A673 (cell line): Measurements from ENCODE around the gene NR5A2.

Experiments
- EZH2 ChIP-seq: fragments of 200-600 bp; sonication (generic); IDR thresholded peaks from 2 replicates; pipeline ENCODE4 v1.6.1; 2017; ENCODE audit warnings: borderline replicate concordance, low read depth, mild to moderate bottlenecking, mixed read lengths, antibody characterized with exemption, low read length; ENCODE audit not compliant: poor library complexity, severe bottlenecking
- TF ChIP-seq, protein P1 (sequence below): fragments of 300-800, 200-600 bp; sonication (generic); conservative IDR thresholded peaks from 2 replicates; pipeline ENCODE4 v1.5.1; 2017; ENCODE audit warnings: low read depth, mild to moderate bottlenecking, antibody characterized with exemption, low read length, moderate library complexity, mixed read lengths

DNA sequence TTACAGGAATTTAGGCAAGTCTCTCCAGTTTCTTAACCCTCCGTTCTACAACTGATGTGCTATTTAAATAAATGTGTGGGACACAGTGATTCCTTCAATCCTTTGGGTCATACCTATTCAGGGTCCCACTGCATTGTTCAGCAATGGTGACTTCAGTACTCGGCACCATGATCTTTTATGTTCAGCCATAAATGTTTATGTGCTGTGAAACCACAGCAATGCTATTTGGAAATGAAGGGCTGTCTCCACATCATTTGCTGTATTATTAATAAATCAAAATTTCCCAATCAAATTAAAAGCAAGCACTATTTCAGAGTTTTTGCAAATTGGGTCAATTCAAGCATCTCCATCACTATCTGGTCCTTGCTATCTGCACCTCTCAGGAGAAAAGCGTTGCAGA lies 84.8 kb downstream of the NR5A2 start:
- TF ChIP-seq, protein P1, sequence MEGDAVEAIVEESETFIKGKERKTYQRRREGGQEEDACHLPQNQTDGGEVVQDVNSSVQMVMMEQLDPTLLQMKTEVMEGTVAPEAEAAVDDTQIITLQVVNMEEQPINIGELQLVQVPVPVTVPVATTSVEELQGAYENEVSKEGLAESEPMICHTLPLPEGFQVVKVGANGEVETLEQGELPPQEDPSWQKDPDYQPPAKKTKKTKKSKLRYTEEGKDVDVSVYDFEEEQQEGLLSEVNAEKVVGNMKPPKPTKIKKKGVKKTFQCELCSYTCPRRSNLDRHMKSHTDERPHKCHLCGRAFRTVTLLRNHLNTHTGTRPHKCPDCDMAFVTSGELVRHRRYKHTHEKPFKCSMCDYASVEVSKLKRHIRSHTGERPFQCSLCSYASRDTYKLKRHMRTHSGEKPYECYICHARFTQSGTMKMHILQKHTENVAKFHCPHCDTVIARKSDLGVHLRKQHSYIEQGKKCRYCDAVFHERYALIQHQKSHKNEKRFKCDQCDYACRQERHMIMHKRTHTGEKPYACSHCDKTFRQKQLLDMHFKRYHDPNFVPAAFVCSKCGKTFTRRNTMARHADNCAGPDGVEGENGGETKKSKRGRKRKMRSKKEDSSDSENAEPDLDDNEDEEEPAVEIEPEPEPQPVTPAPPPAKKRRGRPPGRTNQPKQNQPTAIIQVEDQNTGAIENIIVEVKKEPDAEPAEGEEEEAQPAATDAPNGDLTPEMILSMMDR: no peak
- TF ChIP-seq EZH2: no peak
